ENCODE data around the gene ANKRD31.

DNA sequence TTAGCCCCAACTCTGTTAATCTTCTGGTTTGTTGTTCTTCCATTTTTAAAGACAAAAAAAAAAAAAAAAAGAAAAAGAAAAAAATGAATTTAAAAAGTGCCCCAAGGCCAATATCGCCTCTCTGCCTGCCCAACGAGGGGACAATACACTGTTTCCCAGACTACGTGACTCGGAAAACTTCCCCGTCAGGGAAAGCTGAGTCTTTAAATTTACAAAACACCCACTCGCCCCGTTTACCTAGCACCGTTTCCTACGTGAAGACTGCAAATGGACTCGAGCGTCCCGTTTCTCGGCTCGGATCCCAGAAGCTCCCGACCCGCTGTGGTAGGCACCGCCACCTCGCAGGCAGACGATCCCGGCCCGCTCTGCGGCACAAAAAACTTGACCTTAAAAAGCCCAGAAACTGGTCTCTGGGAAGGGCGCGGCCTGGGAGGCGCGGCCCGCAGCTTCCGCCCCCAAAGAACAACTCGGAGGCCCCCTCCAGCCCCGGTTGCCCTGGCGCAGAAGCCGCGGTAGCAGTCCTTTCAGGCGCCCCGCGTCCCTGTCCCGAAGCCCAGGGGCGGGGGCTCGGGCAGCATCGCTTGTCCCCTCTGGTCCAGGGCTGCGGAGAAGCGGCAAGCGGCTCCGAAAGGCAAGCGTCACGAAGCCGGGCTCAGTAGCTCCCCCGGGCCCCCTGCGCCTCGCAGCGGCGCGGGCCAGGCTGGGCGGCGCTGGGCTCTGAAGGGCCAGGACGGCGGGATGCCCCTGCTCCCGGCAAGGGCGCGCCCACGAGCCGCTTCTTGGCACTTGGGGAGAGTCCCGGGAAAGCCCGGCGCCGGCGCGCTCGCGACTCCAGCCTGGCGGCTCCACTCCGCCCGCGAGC lies 184.3 kb downstream of the ANKRD31 start, which contains the start of gene GCNT4:
- TF ChIP-seq, protein P1, sequence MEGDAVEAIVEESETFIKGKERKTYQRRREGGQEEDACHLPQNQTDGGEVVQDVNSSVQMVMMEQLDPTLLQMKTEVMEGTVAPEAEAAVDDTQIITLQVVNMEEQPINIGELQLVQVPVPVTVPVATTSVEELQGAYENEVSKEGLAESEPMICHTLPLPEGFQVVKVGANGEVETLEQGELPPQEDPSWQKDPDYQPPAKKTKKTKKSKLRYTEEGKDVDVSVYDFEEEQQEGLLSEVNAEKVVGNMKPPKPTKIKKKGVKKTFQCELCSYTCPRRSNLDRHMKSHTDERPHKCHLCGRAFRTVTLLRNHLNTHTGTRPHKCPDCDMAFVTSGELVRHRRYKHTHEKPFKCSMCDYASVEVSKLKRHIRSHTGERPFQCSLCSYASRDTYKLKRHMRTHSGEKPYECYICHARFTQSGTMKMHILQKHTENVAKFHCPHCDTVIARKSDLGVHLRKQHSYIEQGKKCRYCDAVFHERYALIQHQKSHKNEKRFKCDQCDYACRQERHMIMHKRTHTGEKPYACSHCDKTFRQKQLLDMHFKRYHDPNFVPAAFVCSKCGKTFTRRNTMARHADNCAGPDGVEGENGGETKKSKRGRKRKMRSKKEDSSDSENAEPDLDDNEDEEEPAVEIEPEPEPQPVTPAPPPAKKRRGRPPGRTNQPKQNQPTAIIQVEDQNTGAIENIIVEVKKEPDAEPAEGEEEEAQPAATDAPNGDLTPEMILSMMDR (IDR thresholded peaks at IDR 0.05), result no peak
- TF ChIP-seq POLR2AphosphoS5 (IDR thresholded peaks at IDR 0.05), result peak; percentile 36 to 65
- no peak for TF ChIP-seq EP300 (IDR thresholded peaks at IDR 0.05)

Data from esophagus muscularis mucosa (tissue), 4 donors.